H9 (cell line): ENCODE data around the gene OR6B3. TPM values are rescaled to one million over a fixed set of nuclear protein-coding genes. Genes with fewer than 3 reads are reported as not detected.
A peak's percentile ranks its signal among the peaks of the same experiment; 100 is the strongest.

Experiments
- DNase-seq: peaks from one replicate; pipeline ENCODE4 v3.0.0-alpha.2; 2017
- H2AFZ ChIP-seq: one replicate; pipeline ENCODE4 v1.6.1; 2013; ENCODE audit warnings: mild to moderate bottlenecking, low read length, control low read depth, moderate library complexity
- H2AK5ac ChIP-seq: 2 replicates; pipeline ENCODE4 v1.6.1; 2013; ENCODE audit warnings: low read length, control low read depth, mixed read lengths; ENCODE audit not compliant: insufficient read length
- H2BK120ac ChIP-seq: one replicate; pipeline ENCODE4 v1.6.1; 2013; ENCODE audit warnings: low read depth, mild to moderate bottlenecking, low read length, control low read depth, inconsistent platforms; ENCODE audit not compliant: poor library complexity, severe bottlenecking
- H2BK12ac ChIP-seq: 2 replicates; pipeline ENCODE4 v1.6.1; 2013; ENCODE audit warnings: low read length, control low read depth, mixed read lengths, low read depth; ENCODE audit not compliant: insufficient read length
- H2BK15ac ChIP-seq: 2 replicates; pipeline ENCODE4 v1.6.1; 2013; ENCODE audit warnings: low read depth, low read length, control low read depth
- H2BK20ac ChIP-seq: one replicate; pipeline ENCODE4 v1.6.1; 2013; ENCODE audit warnings: low read depth, mild to moderate bottlenecking, low read length, control low read depth, inconsistent platforms; ENCODE audit not compliant: poor library complexity, severe bottlenecking
- H2BK5ac ChIP-seq: 2 replicates; pipeline ENCODE4 v1.6.1; 2013; ENCODE audit warnings: low read length, control low read depth, mixed read lengths; ENCODE audit not compliant: insufficient read length
- H3K14ac ChIP-seq: 2 replicates; pipeline ENCODE4 v1.6.1; 2013; ENCODE audit warnings: low read length, control low read depth; ENCODE audit not compliant: insufficient read depth
- H3K18ac ChIP-seq: 2 replicates; pipeline ENCODE4 v1.6.1; 2013; ENCODE audit warnings: low read depth, mild to moderate bottlenecking, mixed read lengths, low read length, control low read depth; ENCODE audit not compliant: insufficient read length
- H3K23ac ChIP-seq: 2 replicates; pipeline ENCODE4 v1.6.1; 2013; ENCODE audit warnings: low read length, control low read depth, mixed read lengths, low read depth; ENCODE audit not compliant: insufficient read length
- H3K23me2 ChIP-seq: 2 replicates; pipeline ENCODE4 v1.6.1; 2013; ENCODE audit warnings: low read depth, mild to moderate bottlenecking, mixed read lengths, low read length, control low read depth; ENCODE audit not compliant: insufficient read length, poor library complexity, severe bottlenecking
- H3K27ac ChIP-seq: 2 replicates; pipeline ENCODE4 v1.5.1; 2013; ENCODE audit warnings: low read length, control low read depth, mixed read lengths, low read depth; ENCODE audit not compliant: insufficient read length
- H3K27me3 ChIP-seq: 2 replicates; pipeline ENCODE4 v1.6.1; 2013; ENCODE audit warnings: low read length, control low read depth, inconsistent platforms; ENCODE audit not compliant: insufficient read depth
- H3K4ac ChIP-seq: 2 replicates; pipeline ENCODE4 v1.6.1; 2013; ENCODE audit warnings: low read depth, mild to moderate bottlenecking, control low read depth, inconsistent platforms, low read length, moderate library complexity
- H3K4me1 ChIP-seq: 2 replicates; pipeline ENCODE4 v1.6.1; 2013; ENCODE audit warnings: low read length, control low read depth, inconsistent platforms; ENCODE audit not compliant: insufficient read depth
- H3K4me2 ChIP-seq: 2 replicates; pipeline ENCODE4 v1.6.1; 2013; ENCODE audit warnings: low read length, control low read depth, mixed read lengths; ENCODE audit not compliant: insufficient read length, insufficient read depth
- H3K56ac ChIP-seq: 2 replicates; pipeline ENCODE4 v1.6.1; 2013; ENCODE audit warnings: low read depth, mild to moderate bottlenecking, mixed read lengths, low read length, control low read depth; ENCODE audit not compliant: insufficient read length
- H3K79me1 ChIP-seq: 2 replicates; pipeline ENCODE4 v1.6.1; 2013; ENCODE audit warnings: low read depth, mild to moderate bottlenecking, moderate library complexity, low read length, control low read depth, inconsistent platforms; ENCODE audit not compliant: insufficient read depth, poor library complexity, severe bottlenecking
- H3K79me2 ChIP-seq: 2 replicates; pipeline ENCODE4 v1.6.1; 2013; ENCODE audit warnings: low read length, control low read depth, inconsistent platforms; ENCODE audit not compliant: insufficient read depth
- H3K9ac ChIP-seq: 2 replicates; pipeline ENCODE4 v1.6.1; 2013; ENCODE audit warnings: low read length, control low read depth, mixed read lengths; ENCODE audit not compliant: insufficient read length; ENCODE audit errors: extremely low read depth
- H3K9me3 ChIP-seq: one replicate; pipeline ENCODE4 v1.6.1; 2013; ENCODE audit warnings: low read depth, low read length, inconsistent platforms; ENCODE audit not compliant: control insufficient read depth
- H3T11ph ChIP-seq: one replicate; pipeline ENCODE4 v1.6.1; 2013; ENCODE audit warnings: mild to moderate bottlenecking, low read length, control low read depth, inconsistent platforms
- H4K20me1 ChIP-seq: one replicate; pipeline ENCODE4 v1.6.1; 2013; ENCODE audit not compliant: control insufficient read depth, insufficient read length, insufficient read depth
- H4K5ac ChIP-seq: 2 replicates; pipeline ENCODE4 v1.6.1; 2013; ENCODE audit warnings: low read depth, mild to moderate bottlenecking, mixed read lengths, low read length, control low read depth; ENCODE audit not compliant: insufficient read length
- H4K8ac ChIP-seq: replicated peaks from 2 replicates; pipeline ENCODE4 v1.6.1; 2013; ENCODE audit warnings: low read length, control low read depth, mixed read lengths, low read depth; ENCODE audit not compliant: insufficient read length
- H4K91ac ChIP-seq: 2 replicates; pipeline ENCODE4 v1.6.1; 2013; ENCODE audit warnings: low read depth, mild to moderate bottlenecking, moderate library complexity, mixed read lengths, low read length, control low read depth; ENCODE audit not compliant: insufficient read length
- H3K27ac Mint-ChIP-seq, 3 experiments: 2 replicates in 2 of 3; 3 replicates in 1 of 3; pipeline ENCODE4 v1.8.0; 2020 to 2021; ENCODE audit warnings: mixed read lengths in 3 of 3, mild to moderate bottlenecking in 1 of 3, moderate library complexity in 1 of 3
- H3K27me3 Mint-ChIP-seq: 2 replicates; pipeline ENCODE4 v1.8.0; 2021; ENCODE audit warnings: low read depth, mild to moderate bottlenecking, moderate library complexity, mixed read lengths
- H3K36me3 Mint-ChIP-seq, 3 experiments: 2 replicates in 2 of 3; 3 replicates in 1 of 3; pipeline ENCODE4 v1.8.0; 2020 to 2021; ENCODE audit warnings: low read depth in 3 of 3, mixed read lengths in 3 of 3; ENCODE audit not compliant: insufficient read depth in 1 of 3
- H3K4me1 Mint-ChIP-seq, 2 experiments: 2 replicates each; pipeline ENCODE4 v1.8.0; 2020; ENCODE audit warnings: mixed read lengths in 2 of 2
- H3K4me3 Mint-ChIP-seq, 2 experiments: 2 replicates in 1 of 2; 3 replicates in 1 of 2; pipeline ENCODE4 v1.8.0; 2020 to 2021; ENCODE audit warnings: mild to moderate bottlenecking in 2 of 2, mixed read lengths in 2 of 2, moderate library complexity in 1 of 2
- H3K9me3 Mint-ChIP-seq, 2 experiments: 2 replicates in 1 of 2; 3 replicates in 1 of 2; pipeline ENCODE4 v1.8.0; 2020; ENCODE audit warnings: mild to moderate bottlenecking in 2 of 2, mixed read lengths in 2 of 2, moderate library complexity in 1 of 2
- WGBS: extraction: QIAGEN DNeasy Blood & Tissue Kit; methylation state at CpG from one replicate; pipeline ENCODE4 v1.1.7; 2013; ENCODE audit warnings: missing lambda C conversion rate, low lambda C conversion rate, mixed read lengths; ENCODE audit not compliant: insufficient read length; ENCODE audit errors: extremely low coverage; 5-methylcytosine and 5-hydroxymethylcytosine counted together
- total RNA-seq: library from RNA; stranded (reverse); gene quantifications from 2 replicates; pipeline ENCODE4 v1.2.1, GENCODE V29; 2021
- TF ChIP-seq, protein P1 (sequence below): fragments of 200-600 bp; sonication (generic); conservative IDR thresholded peaks from 3 replicates; pipeline ENCODE4 v1.8.0; 2021; ENCODE audit warnings: antibody characterized with exemption, mild to moderate bottlenecking

The OR6B3 gene
- total RNA-seq, 1 experiment from 2014 or later, result not detected

- Histone ChIP-seq H3T11ph (no peak overlapping the region), H3K79me2 (no peaks in the 10 kb centered on the region), H3K4ac (no peak overlapping the region), H2BK120ac (no peak overlapping the region), H3K4me2 (no peak overlapping the region), H3K27ac (no peak overlapping the region), H4K91ac (no peak overlapping the region), H3K23me2 (no peaks in the 10 kb centered on the region), H4K8ac (no peak overlapping the region), H2AFZ (no peak overlapping the region), H3K9me3 (no peaks in the 10 kb centered on the region), H3K23ac (no peak overlapping the region), H2BK5ac (no peak overlapping the region), H3K79me1 (no peaks in the 10 kb centered on the region), H4K5ac (no peak overlapping the region), H4K20me1 (no peaks in the 10 kb centered on the region), H2AK5ac (no peak overlapping the region), H3K9ac (no peak overlapping the region), H3K56ac (no peak overlapping the region), H3K4me1 (no peaks in the 10 kb centered on the region), H2BK20ac (no peak overlapping the region), H2BK12ac (no peak overlapping the region), H3K27me3 (no peaks in the 10 kb centered on the region), H3K18ac (no peak overlapping the region), H3K14ac (no peak overlapping the region), H2BK15ac (no peak overlapping the region)
- H3K27ac Mint-ChIP-seq, result peak overlapping the region; percentile 49 to 88 (median 78); a peak in 6 of 7 replicates
- DNase-seq, result no peak
- H3K4me3 Mint-ChIP-seq, result no peak overlapping the region
- H3K4me1 Mint-ChIP-seq, result peaks cover 5 to 9% of the 10 kb centered on the region in 2 experiments
- no peaks in the 10 kb centered on the region for H3K9me3 Mint-ChIP-seq
- TF ChIP-seq, protein P1, sequence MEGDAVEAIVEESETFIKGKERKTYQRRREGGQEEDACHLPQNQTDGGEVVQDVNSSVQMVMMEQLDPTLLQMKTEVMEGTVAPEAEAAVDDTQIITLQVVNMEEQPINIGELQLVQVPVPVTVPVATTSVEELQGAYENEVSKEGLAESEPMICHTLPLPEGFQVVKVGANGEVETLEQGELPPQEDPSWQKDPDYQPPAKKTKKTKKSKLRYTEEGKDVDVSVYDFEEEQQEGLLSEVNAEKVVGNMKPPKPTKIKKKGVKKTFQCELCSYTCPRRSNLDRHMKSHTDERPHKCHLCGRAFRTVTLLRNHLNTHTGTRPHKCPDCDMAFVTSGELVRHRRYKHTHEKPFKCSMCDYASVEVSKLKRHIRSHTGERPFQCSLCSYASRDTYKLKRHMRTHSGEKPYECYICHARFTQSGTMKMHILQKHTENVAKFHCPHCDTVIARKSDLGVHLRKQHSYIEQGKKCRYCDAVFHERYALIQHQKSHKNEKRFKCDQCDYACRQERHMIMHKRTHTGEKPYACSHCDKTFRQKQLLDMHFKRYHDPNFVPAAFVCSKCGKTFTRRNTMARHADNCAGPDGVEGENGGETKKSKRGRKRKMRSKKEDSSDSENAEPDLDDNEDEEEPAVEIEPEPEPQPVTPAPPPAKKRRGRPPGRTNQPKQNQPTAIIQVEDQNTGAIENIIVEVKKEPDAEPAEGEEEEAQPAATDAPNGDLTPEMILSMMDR, result no peak
- no peaks in the 10 kb centered on the region for H3K27me3 Mint-ChIP-seq
- peaks cover 19 to 56% (median 43%) of the 10 kb centered on the region in 3 experiments; a peak in 6 of 7 replicates for H3K36me3 Mint-ChIP-seq
- no CpG with 5 or more reads among the region's 9 CpGs for WGBS
These were observed 55.5 kb downstream of the OR6B3 start for GRCh38 chr2:239997686-239998409.

Other genes with a start within 250 kb of the OR6B3 start
- gene NDUFA10, start 28.2 kb downstream of the OR6B3 start, total RNA-seq, result 91.8 and 95.9 TPM in 2 replicates
- gene OR6B2, start 23.1 kb downstream of the OR6B3 start, total RNA-seq, result not detected in 2 replicates
- 142 and 149 TPM in 2 replicates for gene COPS9, start 82.8 kb upstream of the OR6B3 start, total RNA-seq
- gene OTOS, start 87.1 kb upstream of the OR6B3 start, total RNA-seq, result not detected in 2 replicates